ENCODE measurements around the gene KRTAP4-1. TPM values are rescaled to one million over a fixed set of nuclear protein-coding genes. Genes with fewer than 3 reads are reported as not detected.
"Not testable (repeated sequence)": the region's sequence is repeated elsewhere in the genome, so short reads cannot be mapped to it uniquely, and the experiment has no call there.

The KRTAP4-1 gene
- polyA plus RNA-seq, result not detected

DNA sequence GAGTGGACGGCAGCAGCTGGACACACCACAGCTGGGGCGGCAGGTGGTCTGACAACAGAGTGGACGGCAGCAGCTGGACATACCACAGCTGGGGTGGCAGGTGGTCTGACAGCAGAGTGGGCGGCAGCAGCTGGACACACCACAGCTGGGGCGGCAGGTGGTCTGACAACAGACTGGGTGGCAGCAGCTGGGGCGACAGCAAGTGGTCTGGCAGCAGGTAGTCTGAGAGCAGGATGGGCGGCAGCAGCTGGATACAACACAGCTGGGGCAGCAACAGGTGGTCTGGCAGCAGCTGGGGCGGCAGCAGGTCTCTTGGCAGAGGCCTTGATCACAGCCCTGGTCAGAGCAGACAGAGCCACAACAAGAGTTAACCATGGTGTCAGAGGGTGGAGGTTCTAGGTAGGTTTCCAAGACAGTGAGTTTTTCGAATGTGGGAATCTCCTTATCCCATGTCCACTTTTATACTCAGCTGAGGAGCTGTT lies at the start of gene KRTAP4-1:
TSS of gene KRTAP4-1 (minus strand) at position 432 of the 482 bp plus-strand sequence. CDS start at position 375, 57 bp downstream.
- H3K27ac ChIP-seq (ENCODE audit: low read depth in 2 of 2, low read length in 1 of 2), result no peak within 1 kb of the TSS
- no peaks in the 10 kb centered on the region for H3K36me3 ChIP-seq (ENCODE audit: control insufficient read depth in 2 of 2, insufficient read depth in 2 of 2, low read length in 1 of 2)
- H3K4me1 ChIP-seq (ENCODE audit: control insufficient read depth in 2 of 2, insufficient read depth in 2 of 2, low read length in 1 of 2), result no peaks in the 10 kb centered on the region
- H3K27me3 ChIP-seq (ENCODE audit: control insufficient read depth in 1 of 2, insufficient read depth in 2 of 2, low read length in 2 of 2), result no peaks in the 10 kb centered on the region
- H3K9me3 ChIP-seq (ENCODE audit: control insufficient read depth in 2 of 2, insufficient read depth in 1 of 2, low read depth in 1 of 2, low read length in 1 of 2), result no peaks in the 10 kb centered on the region
- 63 to 67% methylated on average over 9 of the region's 9 CpGs for WGBS, 2 donors
- no peak within 1 kb of the TSS for H3K4me3 ChIP-seq (ENCODE audit: low read depth in 1 of 2, low read length in 2 of 2)

DNA sequence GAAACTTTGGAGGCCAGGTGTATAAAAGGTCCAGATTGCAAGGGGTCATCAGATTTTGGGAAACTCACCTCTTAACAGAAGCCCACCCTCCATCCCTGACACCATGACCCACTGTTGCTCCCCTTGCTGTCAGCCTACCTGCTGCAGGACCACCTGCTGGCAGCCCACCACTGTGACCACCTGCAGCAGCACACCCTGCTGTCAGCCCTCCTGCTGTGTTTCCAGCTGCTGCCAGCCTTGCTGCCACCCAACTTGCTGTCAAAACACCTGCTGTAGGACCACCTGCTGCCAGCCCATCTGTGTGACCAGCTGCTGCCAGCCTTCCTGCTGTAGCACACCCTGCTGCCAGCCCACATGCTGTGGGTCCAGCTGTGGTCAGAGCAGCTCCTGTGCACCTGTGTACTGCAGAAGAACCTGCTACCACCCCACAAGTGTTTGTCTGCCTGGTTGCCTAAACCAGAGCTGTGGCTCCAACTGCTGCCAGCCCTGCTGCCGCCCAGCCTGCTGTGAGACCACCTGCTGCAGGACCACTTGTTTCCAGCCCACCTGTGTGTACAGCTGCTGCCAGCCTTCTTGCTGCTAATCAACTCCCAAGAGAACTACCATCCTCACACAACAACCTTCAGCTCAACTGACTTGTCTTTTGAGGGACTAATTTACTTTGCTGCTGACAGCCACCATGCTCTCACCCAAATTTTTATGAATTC lies 47.8 kb upstream of the KRTAP4-1 start, which contains the start of gene KRTAP9-3:
TSS of gene KRTAP9-3 (plus strand) at position 51 of the 707 bp plus-strand sequence. CDS start at position 104, 53 bp downstream.
- H3K4me3 ChIP-seq (ENCODE audit: low read depth in 1 of 2, low read length in 2 of 2); H3K9me3 ChIP-seq (ENCODE audit: control insufficient read depth in 2 of 2, insufficient read depth in 1 of 2, low read depth in 1 of 2, low read length in 1 of 2); H3K27me3 ChIP-seq (ENCODE audit: control insufficient read depth in 1 of 2, insufficient read depth in 2 of 2, low read length in 2 of 2); H3K36me3 ChIP-seq (ENCODE audit: control insufficient read depth in 2 of 2, insufficient read depth in 2 of 2, low read length in 1 of 2); H3K4me1 ChIP-seq (ENCODE audit: control insufficient read depth in 2 of 2, insufficient read depth in 2 of 2, low read length in 1 of 2); H3K27ac ChIP-seq (ENCODE audit: low read depth in 2 of 2, low read length in 1 of 2): not testable (repeated sequence)
- 86 to 88% methylated on average over 1 of the region's 1 CpG for WGBS, 2 donors

DNA sequence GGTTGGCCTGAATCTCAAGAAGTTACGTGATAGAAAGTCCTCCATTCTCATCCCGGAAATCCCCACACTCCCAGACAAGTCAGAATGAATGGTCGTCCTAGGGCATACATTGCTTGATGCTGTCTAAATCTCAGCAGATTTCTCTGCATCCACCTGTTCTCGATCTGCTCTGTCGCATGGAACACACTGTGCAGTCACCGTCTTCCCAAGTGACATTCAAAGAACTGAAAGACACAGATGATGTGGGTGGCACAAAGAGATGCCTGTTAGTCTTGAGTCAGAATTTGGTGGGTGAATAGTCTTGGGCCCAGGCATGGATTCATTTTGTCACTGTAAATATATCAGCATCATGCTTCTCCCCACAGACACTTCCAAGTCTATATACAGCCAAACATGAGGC lies 47.0 kb upstream of the KRTAP4-1 start:
- no peaks in the 10 kb centered on the region for H3K4me1 ChIP-seq (ENCODE audit: control insufficient read depth in 2 of 2, insufficient read depth in 2 of 2, low read length in 1 of 2)
- H3K4me3 ChIP-seq (ENCODE audit: low read depth in 1 of 2, low read length in 2 of 2), result no peak overlapping the region
- no peak overlapping the region for H3K27ac ChIP-seq (ENCODE audit: low read depth in 2 of 2, low read length in 1 of 2)
- no peaks in the 10 kb centered on the region for H3K27me3 ChIP-seq (ENCODE audit: control insufficient read depth in 1 of 2, insufficient read depth in 2 of 2, low read length in 2 of 2)
- no peaks in the 10 kb centered on the region for H3K9me3 ChIP-seq (ENCODE audit: control insufficient read depth in 2 of 2, insufficient read depth in 1 of 2, low read depth in 1 of 2, low read length in 1 of 2)
- 88% methylated on average over 6 of the region's 6 CpGs for WGBS, 2 donors
- no peaks in the 10 kb centered on the region for H3K36me3 ChIP-seq (ENCODE audit: control insufficient read depth in 2 of 2, insufficient read depth in 2 of 2, low read length in 1 of 2)

DNA sequence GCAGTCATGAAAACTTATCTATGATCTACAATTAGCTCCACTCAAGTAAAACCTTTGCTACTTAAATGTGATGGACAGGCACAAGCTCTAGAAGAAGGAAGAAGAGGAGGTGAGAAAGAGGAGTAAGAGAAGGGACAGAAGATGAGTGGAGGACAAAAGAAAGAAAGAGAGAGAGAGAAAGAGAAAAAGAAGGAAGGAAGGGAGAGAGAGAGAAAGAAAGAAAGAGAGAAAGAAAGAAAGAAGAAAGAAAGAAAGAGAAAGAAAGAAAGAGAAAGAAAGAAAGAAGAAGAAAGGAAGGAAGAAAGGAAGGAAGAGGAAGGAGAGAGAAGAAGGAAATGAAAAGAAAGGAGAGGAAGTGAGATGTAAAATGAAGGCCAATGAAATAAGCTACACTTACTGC lies 45.4 kb upstream of the KRTAP4-1 start:
- Histone ChIP-seq H3K4me3 (ENCODE audit: low read depth in 1 of 2, low read length in 2 of 2) (no peak overlapping the region), H3K9me3 (ENCODE audit: control insufficient read depth in 2 of 2, insufficient read depth in 1 of 2, low read depth in 1 of 2, low read length in 1 of 2) (no peaks in the 10 kb centered on the region), H3K4me1 (ENCODE audit: control insufficient read depth in 2 of 2, insufficient read depth in 2 of 2, low read length in 1 of 2) (no peaks in the 10 kb centered on the region), H3K27ac (ENCODE audit: low read depth in 2 of 2, low read length in 1 of 2) (no peak overlapping the region), H3K36me3 (ENCODE audit: control insufficient read depth in 2 of 2, insufficient read depth in 2 of 2, low read length in 1 of 2) (no peaks in the 10 kb centered on the region), H3K27me3 (ENCODE audit: control insufficient read depth in 1 of 2, insufficient read depth in 2 of 2, low read length in 2 of 2) (no peaks in the 10 kb centered on the region)

DNA sequence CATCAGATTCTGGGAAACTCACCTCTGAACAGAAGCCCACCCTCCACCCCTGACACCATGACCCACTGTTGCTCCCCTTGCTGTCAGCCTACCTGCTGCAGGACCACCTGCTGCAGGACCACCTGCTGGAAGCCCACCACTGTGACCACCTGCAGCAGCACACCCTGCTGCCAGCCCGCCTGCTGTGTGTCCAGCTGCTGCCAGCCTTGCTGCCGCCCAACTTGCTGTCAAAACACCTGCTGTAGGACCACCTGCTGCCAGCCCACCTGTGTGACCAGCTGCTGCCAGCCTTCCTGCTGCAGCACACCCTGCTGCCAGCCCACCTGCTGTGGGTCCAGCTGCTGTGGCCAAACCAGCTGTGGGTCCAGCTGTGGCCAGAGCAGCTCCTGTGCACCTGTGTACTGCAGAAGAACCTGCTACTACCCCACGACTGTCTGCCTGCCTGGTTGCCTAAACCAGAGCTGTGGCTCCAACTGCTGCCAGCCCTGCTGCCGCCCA lies 41.9 kb upstream of the KRTAP4-1 start, which contains the start of gene KRTAP9-2:
TSS of gene KRTAP9-2 (plus strand) at position 51 of the 498 bp plus-strand sequence. CDS start at position 58, 7 bp downstream.
- not testable (repeated sequence) for H3K4me1 ChIP-seq (ENCODE audit: control insufficient read depth in 2 of 2, insufficient read depth in 2 of 2, low read length in 1 of 2); H3K27me3 ChIP-seq (ENCODE audit: control insufficient read depth in 1 of 2, insufficient read depth in 2 of 2, low read length in 2 of 2); H3K27ac ChIP-seq (ENCODE audit: low read depth in 2 of 2, low read length in 1 of 2); H3K36me3 ChIP-seq (ENCODE audit: control insufficient read depth in 2 of 2, insufficient read depth in 2 of 2, low read length in 1 of 2); H3K9me3 ChIP-seq (ENCODE audit: control insufficient read depth in 2 of 2, insufficient read depth in 1 of 2, low read depth in 1 of 2, low read length in 1 of 2); H3K4me3 ChIP-seq (ENCODE audit: low read depth in 1 of 2, low read length in 2 of 2)
- WGBS, 2 donors, result 73 to 79% methylated on average over 2 to 3 of the region's 4 CpGs

DNA sequence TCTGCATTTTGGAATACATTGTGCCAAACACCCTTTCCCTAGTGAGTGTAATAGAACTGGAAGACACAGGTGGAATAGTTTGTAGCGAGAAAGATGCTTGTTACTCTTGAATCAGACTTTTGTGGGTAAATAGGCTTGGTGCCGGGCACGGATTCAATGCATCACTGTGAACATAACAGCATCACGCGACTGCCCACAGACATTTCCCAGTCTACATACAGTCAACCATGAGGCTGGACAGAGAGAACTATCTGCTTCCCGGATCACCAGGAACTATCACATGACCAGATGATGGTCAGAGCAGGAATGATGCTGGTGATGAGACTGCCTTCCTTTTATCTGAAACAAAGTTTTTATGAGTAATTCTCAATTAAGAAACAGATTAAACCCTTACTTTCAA lies 41.3 kb upstream of the KRTAP4-1 start:
- Histone ChIP-seq H3K9me3 (ENCODE audit: control insufficient read depth in 2 of 2, insufficient read depth in 1 of 2, low read depth in 1 of 2, low read length in 1 of 2) (no peaks in the 10 kb centered on the region), H3K4me3 (ENCODE audit: low read depth in 1 of 2, low read length in 2 of 2) (no peak overlapping the region), H3K27ac (ENCODE audit: low read depth in 2 of 2, low read length in 1 of 2) (no peak overlapping the region), H3K36me3 (ENCODE audit: control insufficient read depth in 2 of 2, insufficient read depth in 2 of 2, low read length in 1 of 2) (no peaks in the 10 kb centered on the region), H3K27me3 (ENCODE audit: control insufficient read depth in 1 of 2, insufficient read depth in 2 of 2, low read length in 2 of 2) (no peaks in the 10 kb centered on the region), H3K4me1 (ENCODE audit: control insufficient read depth in 2 of 2, insufficient read depth in 2 of 2, low read length in 1 of 2) (no peaks in the 10 kb centered on the region)
- 87 to 94% methylated on average over 6 of the region's 6 CpGs for WGBS, 2 donors

DNA sequence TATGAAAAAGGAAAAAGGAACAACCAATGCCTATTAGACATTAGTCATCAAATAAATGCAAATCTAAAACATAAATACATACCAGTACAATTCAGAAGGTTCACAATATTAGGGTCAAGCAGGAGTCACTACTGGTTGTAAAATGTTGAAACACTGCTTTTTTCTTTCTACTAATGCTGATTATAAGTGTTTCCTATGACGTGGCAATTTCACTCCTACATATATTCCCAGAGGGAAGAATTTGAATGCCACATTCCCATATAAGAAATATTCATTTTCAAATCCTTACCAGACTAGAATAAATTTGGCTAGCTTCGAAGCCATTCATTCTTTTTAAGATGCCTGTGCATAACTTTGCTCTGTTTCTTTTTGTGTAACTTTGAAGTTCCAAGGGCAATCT lies 39.1 kb upstream of the KRTAP4-1 start:
- Histone ChIP-seq H3K4me1 (ENCODE audit: control insufficient read depth in 2 of 2, insufficient read depth in 2 of 2, low read length in 1 of 2) (no peaks in the 10 kb centered on the region), H3K9me3 (ENCODE audit: control insufficient read depth in 2 of 2, insufficient read depth in 1 of 2, low read depth in 1 of 2, low read length in 1 of 2) (no peaks in the 10 kb centered on the region), H3K36me3 (ENCODE audit: control insufficient read depth in 2 of 2, insufficient read depth in 2 of 2, low read length in 1 of 2) (no peaks in the 10 kb centered on the region), H3K4me3 (ENCODE audit: low read depth in 1 of 2, low read length in 2 of 2) (no peak overlapping the region), H3K27ac (ENCODE audit: low read depth in 2 of 2, low read length in 1 of 2) (no peak overlapping the region), H3K27me3 (ENCODE audit: control insufficient read depth in 1 of 2, insufficient read depth in 2 of 2, low read length in 2 of 2) (no peaks in the 10 kb centered on the region)
- WGBS, 2 donors, result 60 to 61% methylated on average over 2 of the region's 2 CpGs

DNA sequence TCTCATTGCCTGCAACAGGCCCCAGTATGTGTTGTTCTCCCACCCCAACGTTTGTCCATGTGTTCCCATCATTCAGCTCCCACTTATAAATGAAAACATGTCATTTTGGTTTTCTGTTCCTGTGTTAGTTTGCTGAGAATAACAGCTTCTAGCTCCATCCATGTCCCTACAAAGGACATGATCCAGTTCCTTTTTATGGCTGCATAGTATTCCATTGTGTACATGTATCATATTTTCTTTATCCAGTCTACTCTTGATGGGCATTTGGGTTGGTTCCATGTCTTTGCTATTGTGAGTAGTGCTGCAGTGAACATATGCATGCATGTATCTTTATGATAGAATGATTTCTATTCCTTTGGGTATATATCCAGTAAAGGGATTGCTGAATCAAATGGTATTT lies 31.0 kb upstream of the KRTAP4-1 start:
- Histone ChIP-seq H3K27ac (ENCODE audit: low read depth in 2 of 2, low read length in 1 of 2) (no peak overlapping the region), H3K4me3 (ENCODE audit: low read depth in 1 of 2, low read length in 2 of 2) (no peak overlapping the region), H3K27me3 (ENCODE audit: control insufficient read depth in 1 of 2, insufficient read depth in 2 of 2, low read length in 2 of 2) (peaks cover 0 to 4% of the 10 kb centered on the region in 2 donors), H3K9me3 (ENCODE audit: control insufficient read depth in 2 of 2, insufficient read depth in 1 of 2, low read depth in 1 of 2, low read length in 1 of 2) (no peaks in the 10 kb centered on the region), H3K36me3 (ENCODE audit: control insufficient read depth in 2 of 2, insufficient read depth in 2 of 2, low read length in 1 of 2) (no peaks in the 10 kb centered on the region), H3K4me1 (ENCODE audit: control insufficient read depth in 2 of 2, insufficient read depth in 2 of 2, low read length in 1 of 2) (peaks cover 0 to 6% of the 10 kb centered on the region in 2 donors)
- 70 to 84% methylated on average over 1 of the region's 1 CpG for WGBS, 2 donors

DNA sequence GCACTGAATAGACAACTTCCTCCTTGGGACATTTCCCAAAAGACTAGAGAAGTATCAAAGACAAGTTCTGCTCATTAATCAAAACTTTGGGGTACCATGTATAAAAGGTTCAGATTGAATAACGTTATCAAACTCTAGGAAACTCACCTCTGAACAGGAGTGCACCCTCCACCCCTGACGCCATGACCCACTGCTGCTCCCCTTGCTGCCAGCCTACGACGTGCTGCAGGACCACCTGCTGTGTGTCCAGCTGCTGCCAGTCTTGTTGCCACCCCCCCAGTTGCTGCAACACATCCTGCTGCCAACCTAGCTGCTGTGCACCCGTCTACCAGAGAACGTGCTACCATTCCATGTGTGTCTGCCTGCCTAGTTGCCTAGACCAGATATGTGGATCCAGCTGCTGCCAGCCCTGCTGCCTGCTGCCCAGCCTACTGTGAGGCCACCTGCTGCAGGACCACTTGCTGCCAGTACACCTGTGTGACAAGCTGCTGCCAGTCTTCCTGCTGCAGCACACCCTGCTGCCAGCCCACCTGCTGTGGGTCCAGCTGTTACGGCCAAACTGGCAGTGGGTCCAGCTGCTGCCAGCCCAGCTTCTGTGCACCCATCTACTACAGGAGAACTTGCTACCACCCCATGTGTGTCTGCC lies 27.9 kb upstream of the KRTAP4-1 start:
- Histone ChIP-seq H3K36me3 (ENCODE audit: control insufficient read depth in 2 of 2, insufficient read depth in 2 of 2, low read length in 1 of 2) (no peaks in the 10 kb centered on the region), H3K9me3 (ENCODE audit: control insufficient read depth in 2 of 2, insufficient read depth in 1 of 2, low read depth in 1 of 2, low read length in 1 of 2) (no peaks in the 10 kb centered on the region), H3K4me3 (ENCODE audit: low read depth in 1 of 2, low read length in 2 of 2) (no peak overlapping the region), H3K4me1 (ENCODE audit: control insufficient read depth in 2 of 2, insufficient read depth in 2 of 2, low read length in 1 of 2) (peaks cover 0 to 6% of the 10 kb centered on the region in 2 donors), H3K27me3 (ENCODE audit: control insufficient read depth in 1 of 2, insufficient read depth in 2 of 2, low read length in 2 of 2) (peaks cover 0 to 4% of the 10 kb centered on the region in 2 donors), H3K27ac (ENCODE audit: low read depth in 2 of 2, low read length in 1 of 2) (no peak overlapping the region)
- WGBS, 2 donors, result 65 to 76% methylated on average over 7 of the region's 7 CpGs

All from esophagus (tissue), 2 donors.